SK-N-SH treated with all-trans-retinoic acid at 6 μM for 48 hours (cell line): ENCODE measurements around the gene DRAP1.

Experiments used
- ATAC-seq: fragments of 200-7000 bp; cut with Tn5 transposase; 3 replicates; pipeline ENCODE4 v1.9.1; 2020; ENCODE audit warnings: mild to moderate bottlenecking, moderate library complexity
- ARNTL ChIP-seq: fragments of 450-650 bp; formaldehyde crosslinking; IDR thresholded peaks from 2 replicates; pipeline ENCODE4 v1.5.0; 2020; ENCODE audit warnings: low read depth, mild to moderate bottlenecking, moderate library complexity, borderline replicate concordance
- BACH2 ChIP-seq: fragments of 250-450 bp; sonication (Bioruptor Pico); IDR thresholded peaks from 2 replicates; pipeline ENCODE4 v1.9.0; 2021; ENCODE audit warnings: mild to moderate bottlenecking, borderline replicate concordance
- CSDC2 ChIP-seq: fragments of 250-450 bp; sonication (Bioruptor Pico); IDR thresholded peaks from 2 replicates; pipeline ENCODE4 v1.5.0; 2020; ENCODE audit warnings: mild to moderate bottlenecking, moderate library complexity
- ESRRG ChIP-seq: fragments of 250-450 bp; sonication (Bioruptor Pico); IDR thresholded peaks from 2 replicates; pipeline ENCODE4 v1.6.1; 2021; ENCODE audit warnings: mild to moderate bottlenecking
- GLIS3 ChIP-seq: fragments of 250-450 bp; sonication (Bioruptor Pico); IDR thresholded peaks from 2 replicates; pipeline ENCODE4 v1.5.0; 2020; ENCODE audit warnings: mild to moderate bottlenecking, moderate library complexity
- ISL1 ChIP-seq: fragments of 250-450 bp; sonication (Bioruptor Pico); IDR thresholded peaks from 2 replicates; pipeline ENCODE4 v2.1.2; 2022; ENCODE audit warnings: mild to moderate bottlenecking, moderate library complexity
- OSR1 ChIP-seq: fragments of 250-450 bp; sonication (Bioruptor Pico); IDR thresholded peaks from 2 replicates; pipeline ENCODE4 v1.8.0; 2022; ENCODE audit warnings: moderate library complexity, mild to moderate bottlenecking, inconsistent platforms
- PPARA ChIP-seq: fragments of 250-450 bp; sonication (Bioruptor Pico); IDR thresholded peaks from 2 replicates; pipeline ENCODE4 v1.5.0; 2020; ENCODE audit warnings: mild to moderate bottlenecking, borderline replicate concordance
- RARB ChIP-seq: fragments of 250-450 bp; sonication (Bioruptor Pico); IDR thresholded peaks from 2 replicates; pipeline ENCODE4 v1.8.0; 2021; ENCODE audit warnings: mild to moderate bottlenecking, moderate library complexity
- SNAI2 ChIP-seq: fragments of 250-450 bp; sonication (Bioruptor Pico); IDR thresholded peaks from 2 replicates; pipeline ENCODE4 v1.5.0; 2020; ENCODE audit warnings: mild to moderate bottlenecking, moderate library complexity
- TCF4 ChIP-seq: fragments of 250-450 bp; sonication (Bioruptor Pico); IDR thresholded peaks from 2 replicates; pipeline ENCODE4 v1.8.0; 2021; ENCODE audit warnings: mild to moderate bottlenecking, moderate library complexity, borderline replicate concordance
- TOX ChIP-seq: fragments of 250-450 bp; sonication (Bioruptor Pico); IDR thresholded peaks from 2 replicates; pipeline ENCODE4 v1.8.0; 2021; ENCODE audit warnings: mild to moderate bottlenecking, moderate library complexity, borderline replicate concordance
- ZC3H10 ChIP-seq: fragments of 250-450 bp; sonication (Bioruptor Pico); IDR thresholded peaks from 2 replicates; pipeline ENCODE4 v1.5.1; 2021; ENCODE audit warnings: mild to moderate bottlenecking, moderate library complexity
- ZFP3 ChIP-seq: fragments of 250-450 bp; sonication (Bioruptor Pico); IDR thresholded peaks from 2 replicates; pipeline ENCODE4 v1.5.0; 2020; ENCODE audit warnings: mild to moderate bottlenecking, moderate library complexity
- ZFP30 ChIP-seq: fragments of 450-650 bp; formaldehyde crosslinking; IDR thresholded peaks from 2 replicates; pipeline ENCODE4 v1.5.0; 2022; ENCODE audit warnings: mild to moderate bottlenecking, moderate library complexity
- ZNF565 ChIP-seq: fragments of 450-650 bp; formaldehyde crosslinking; conservative IDR thresholded peaks from 2 replicates; pipeline ENCODE4 v1.5.0; 2020; ENCODE audit warnings: low read depth, mild to moderate bottlenecking, moderate library complexity
- ZNF70 ChIP-seq: fragments of 450-650 bp; formaldehyde crosslinking; IDR thresholded peaks from 2 replicates; pipeline ENCODE4 v1.5.0; 2020; ENCODE audit warnings: mild to moderate bottlenecking, moderate library complexity
- ZNF8 ChIP-seq: fragments of 450-650 bp; formaldehyde crosslinking; IDR thresholded peaks from 2 replicates; pipeline ENCODE4 v1.5.0; 2020; ENCODE audit warnings: mild to moderate bottlenecking, moderate library complexity
- TF ChIP-seq, protein P1 (sequence below): fragments of 250-450 bp; sonication (Bioruptor Pico); IDR thresholded peaks from 2 replicates; pipeline ENCODE4 v1.5.1; 2021; ENCODE audit warnings: mild to moderate bottlenecking, moderate library complexity
- TF ChIP-seq, protein P2 (sequence below): fragments of 250-450 bp; sonication (Bioruptor Pico); IDR thresholded peaks from 2 replicates; pipeline ENCODE4 v1.5.1; 2020; ENCODE audit warnings: low read depth, mild to moderate bottlenecking, moderate library complexity
- TF ChIP-seq, protein P3 (sequence below): fragments of 250-450 bp; sonication (Bioruptor Pico); IDR thresholded peaks from 2 replicates; pipeline ENCODE4 v1.5.0; 2020; ENCODE audit warnings: mild to moderate bottlenecking, moderate library complexity

The DRAP1 gene

DNA sequence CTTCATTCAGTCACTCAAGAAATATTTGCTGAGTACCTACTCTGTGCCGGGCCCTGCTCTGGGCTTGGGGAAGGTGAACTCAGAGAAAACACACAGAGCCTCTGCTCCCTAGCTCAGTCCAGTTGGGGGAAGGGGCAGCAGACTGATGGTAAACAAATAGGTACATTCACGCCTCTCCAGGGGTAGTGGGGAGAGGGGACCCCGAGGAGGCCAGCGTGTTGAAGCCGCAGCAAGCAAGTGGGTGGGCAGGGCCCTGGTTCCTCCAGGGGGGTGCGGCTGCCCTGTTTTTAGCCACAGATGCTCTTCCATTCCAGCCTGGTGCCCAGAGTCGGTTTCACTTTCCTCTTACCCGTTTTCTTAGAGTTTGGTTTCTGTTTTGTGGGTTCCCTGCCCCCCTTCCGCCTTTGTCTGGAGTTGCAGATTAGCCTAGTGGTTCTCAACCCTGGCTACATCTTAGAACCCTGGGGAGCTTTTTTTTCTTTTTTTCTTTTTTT, 8.7 kb downstream of the DRAP1 start:
- TF ChIP-seq, protein P1, sequence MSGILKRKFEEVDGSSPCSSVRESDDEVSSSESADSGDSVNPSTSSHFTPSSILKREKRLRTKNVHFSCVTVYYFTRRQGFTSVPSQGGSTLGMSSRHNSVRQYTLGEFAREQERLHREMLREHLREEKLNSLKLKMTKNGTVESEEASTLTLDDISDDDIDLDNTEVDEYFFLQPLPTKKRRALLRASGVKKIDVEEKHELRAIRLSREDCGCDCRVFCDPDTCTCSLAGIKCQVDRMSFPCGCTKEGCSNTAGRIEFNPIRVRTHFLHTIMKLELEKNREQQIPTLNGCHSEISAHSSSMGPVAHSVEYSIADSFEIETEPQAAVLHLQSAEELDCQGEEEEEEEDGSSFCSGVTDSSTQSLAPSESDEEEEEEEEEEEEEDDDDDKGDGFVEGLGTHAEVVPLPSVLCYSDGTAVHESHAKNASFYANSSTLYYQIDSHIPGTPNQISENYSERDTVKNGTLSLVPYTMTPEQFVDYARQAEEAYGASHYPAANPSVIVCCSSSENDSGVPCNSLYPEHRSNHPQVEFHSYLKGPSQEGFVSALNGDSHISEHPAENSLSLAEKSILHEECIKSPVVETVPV = no peak
- TF ChIP-seq BACH2 = no peak
- TF ChIP-seq ZC3H10 = no peak
- TF ChIP-seq, all 23 proteins: peak for 0
- no peak for ATAC-seq

DNA sequence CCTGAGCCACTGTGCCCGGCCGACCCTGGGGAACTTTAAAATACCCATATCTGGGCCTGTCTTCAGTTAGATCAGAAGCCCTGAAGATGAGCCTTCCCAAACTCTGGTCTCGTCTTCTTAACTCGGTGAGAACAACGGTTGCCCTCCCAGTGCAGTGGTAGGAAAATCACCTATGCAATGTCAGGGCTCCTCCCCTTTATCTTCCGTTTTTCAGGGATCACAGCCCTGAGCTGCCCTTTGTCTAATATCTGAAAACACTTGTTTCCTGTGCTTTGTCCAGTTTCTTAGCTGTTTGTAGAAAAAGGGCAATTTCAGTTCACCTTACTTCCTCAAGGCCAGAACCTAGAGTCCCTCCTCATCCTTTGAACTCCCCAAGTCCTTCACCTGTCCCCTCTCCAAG, 9.4 kb downstream of the DRAP1 start:
- no peak for TF ChIP-seq ZNF8 (CRISPR knock-in tag)
- TF ChIP-seq ISL1 (CRISPR knock-in tag) = no peak
- TF ChIP-seq, protein P1 = no peak
- no peak for TF ChIP-seq OSR1 (CRISPR knock-in tag)
- no peak for ATAC-seq

DNA sequence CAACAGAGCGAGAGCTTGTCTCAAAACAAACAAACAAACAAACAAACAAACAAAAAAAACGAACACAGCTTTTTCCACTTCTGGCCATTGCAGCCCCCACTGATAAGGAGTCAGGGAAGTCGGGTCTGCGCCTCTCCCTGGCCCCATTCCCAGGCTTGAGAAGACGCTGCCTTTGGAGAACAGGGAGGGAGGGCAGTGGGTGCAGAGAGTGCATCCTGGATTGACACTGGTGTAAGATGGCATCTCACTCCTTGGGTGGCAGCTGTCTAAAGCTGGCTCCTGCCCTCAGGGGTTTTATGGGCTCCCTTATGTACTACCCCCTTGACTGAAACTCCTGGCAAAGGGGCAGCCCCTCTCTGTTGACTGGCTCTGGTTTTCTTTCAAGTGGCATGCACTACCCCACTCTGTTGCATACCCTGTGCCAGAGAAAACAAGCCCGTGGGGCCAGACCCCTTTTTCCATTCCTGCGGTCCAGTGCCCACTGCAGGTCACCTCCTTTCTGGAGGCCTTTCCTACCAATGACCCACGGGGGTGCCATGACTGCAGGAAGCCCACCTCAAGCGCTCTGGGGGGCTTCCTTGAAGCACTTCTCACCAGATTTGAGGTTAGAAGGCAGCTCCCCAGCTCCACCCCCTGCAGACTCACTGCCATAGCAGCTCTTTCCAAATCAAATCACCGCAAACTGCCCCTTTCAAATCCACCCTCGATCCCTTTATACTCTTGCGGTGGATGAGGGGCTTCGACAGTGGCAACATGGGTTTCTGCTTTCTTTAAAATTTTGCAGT, 12.7 kb downstream of the DRAP1 start:
- ATAC-seq = peak; percentile 44
- TF ChIP-seq ESRRG (CRISPR knock-in tag) (no peak), ISL1 (CRISPR knock-in tag) (no peak), RARB (CRISPR knock-in tag) (no peak), GLIS3 (CRISPR knock-in tag) (no peak), BACH2 (no peak), ZFP30 (CRISPR knock-in tag) (no peak), PPARA (CRISPR knock-in tag) (no peak), OSR1 (CRISPR knock-in tag) (no peak), ZNF565 (CRISPR knock-in tag) (no peak)

DNA sequence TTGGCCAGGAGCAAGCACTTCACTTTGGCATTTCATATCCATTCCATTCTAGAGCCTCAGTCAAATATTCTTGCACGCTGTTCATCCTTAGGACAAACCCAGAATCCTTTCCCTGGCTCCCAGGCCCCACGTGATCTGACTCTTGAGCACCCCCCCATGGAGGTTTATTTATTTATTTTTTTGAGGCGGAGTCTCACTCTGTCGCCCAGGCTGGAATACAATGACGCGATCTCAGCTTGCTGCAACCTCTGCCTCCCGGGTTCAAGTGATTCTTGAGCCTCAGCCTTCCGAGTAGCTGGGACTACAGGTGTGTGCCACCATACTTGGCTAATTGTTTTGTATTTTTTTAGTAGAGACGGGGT, 13.3 kb downstream of the DRAP1 start:
- TF ChIP-seq SNAI2 (CRISPR knock-in tag) = no peak
- TF ChIP-seq OSR1 (CRISPR knock-in tag) = no peak
- TF ChIP-seq ZNF8 (CRISPR knock-in tag) = no peak
- TF ChIP-seq ZFP30 (CRISPR knock-in tag) = no peak
- no peak for TF ChIP-seq RARB (CRISPR knock-in tag)
- TF ChIP-seq TOX (CRISPR knock-in tag) = no peak
- no peak for TF ChIP-seq ZNF70
- no peak for TF ChIP-seq BACH2
- TF ChIP-seq, protein P1 = no peak
- no peak for TF ChIP-seq PPARA (CRISPR knock-in tag)
- no peak for TF ChIP-seq ARNTL (CRISPR knock-in tag)
- TF ChIP-seq ISL1 (CRISPR knock-in tag) = no peak
- TF ChIP-seq CSDC2 (CRISPR knock-in tag) = no peak
- no peak for TF ChIP-seq TCF4 (CRISPR knock-in tag)
- TF ChIP-seq ZNF565 (CRISPR knock-in tag) = no peak
- no peak for TF ChIP-seq ZFP3 (CRISPR knock-in tag)
- TF ChIP-seq, protein P2, sequence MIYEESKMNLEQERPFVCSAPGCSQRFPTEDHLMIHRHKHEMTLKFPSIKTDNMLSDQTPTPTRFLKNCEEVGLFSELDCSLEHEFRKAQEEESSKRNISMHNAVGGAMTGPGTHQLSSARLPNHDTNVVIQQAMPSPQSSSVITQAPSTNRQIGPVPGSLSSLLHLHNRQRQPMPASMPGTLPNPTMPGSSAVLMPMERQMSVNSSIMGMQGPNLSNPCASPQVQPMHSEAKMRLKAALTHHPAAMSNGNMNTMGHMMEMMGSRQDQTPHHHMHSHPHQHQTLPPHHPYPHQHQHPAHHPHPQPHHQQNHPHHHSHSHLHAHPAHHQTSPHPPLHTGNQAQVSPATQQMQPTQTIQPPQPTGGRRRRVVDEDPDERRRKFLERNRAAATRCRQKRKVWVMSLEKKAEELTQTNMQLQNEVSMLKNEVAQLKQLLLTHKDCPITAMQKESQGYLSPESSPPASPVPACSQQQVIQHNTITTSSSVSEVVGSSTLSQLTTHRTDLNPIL (CRISPR knock-in tag) = no peak
- TF ChIP-seq, all 23 proteins: peak for 0
- peak; percentile 50; the same call in 2 of the 3 replicates for ATAC-seq

DNA sequence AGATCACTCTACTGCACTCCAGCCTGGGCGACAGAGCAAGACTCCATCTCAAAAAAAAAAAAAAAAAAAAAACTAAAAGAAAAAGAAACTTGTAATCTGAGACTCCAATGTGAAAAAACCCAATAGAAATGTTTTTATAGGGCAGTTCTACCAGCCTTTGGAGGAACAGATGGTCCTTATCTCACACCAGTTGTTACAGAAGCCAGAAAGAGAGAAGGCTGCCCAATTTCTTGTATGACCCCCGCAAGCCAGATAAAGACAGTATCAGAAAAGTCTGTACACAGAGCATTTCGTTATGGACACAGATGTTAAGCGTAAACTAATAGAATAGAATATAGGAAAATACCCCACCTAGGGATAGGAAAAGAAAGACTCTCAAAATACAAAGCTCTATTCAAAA, 14.8 kb downstream of the DRAP1 start:
- no peak for ATAC-seq
- TF ChIP-seq, protein P3, sequence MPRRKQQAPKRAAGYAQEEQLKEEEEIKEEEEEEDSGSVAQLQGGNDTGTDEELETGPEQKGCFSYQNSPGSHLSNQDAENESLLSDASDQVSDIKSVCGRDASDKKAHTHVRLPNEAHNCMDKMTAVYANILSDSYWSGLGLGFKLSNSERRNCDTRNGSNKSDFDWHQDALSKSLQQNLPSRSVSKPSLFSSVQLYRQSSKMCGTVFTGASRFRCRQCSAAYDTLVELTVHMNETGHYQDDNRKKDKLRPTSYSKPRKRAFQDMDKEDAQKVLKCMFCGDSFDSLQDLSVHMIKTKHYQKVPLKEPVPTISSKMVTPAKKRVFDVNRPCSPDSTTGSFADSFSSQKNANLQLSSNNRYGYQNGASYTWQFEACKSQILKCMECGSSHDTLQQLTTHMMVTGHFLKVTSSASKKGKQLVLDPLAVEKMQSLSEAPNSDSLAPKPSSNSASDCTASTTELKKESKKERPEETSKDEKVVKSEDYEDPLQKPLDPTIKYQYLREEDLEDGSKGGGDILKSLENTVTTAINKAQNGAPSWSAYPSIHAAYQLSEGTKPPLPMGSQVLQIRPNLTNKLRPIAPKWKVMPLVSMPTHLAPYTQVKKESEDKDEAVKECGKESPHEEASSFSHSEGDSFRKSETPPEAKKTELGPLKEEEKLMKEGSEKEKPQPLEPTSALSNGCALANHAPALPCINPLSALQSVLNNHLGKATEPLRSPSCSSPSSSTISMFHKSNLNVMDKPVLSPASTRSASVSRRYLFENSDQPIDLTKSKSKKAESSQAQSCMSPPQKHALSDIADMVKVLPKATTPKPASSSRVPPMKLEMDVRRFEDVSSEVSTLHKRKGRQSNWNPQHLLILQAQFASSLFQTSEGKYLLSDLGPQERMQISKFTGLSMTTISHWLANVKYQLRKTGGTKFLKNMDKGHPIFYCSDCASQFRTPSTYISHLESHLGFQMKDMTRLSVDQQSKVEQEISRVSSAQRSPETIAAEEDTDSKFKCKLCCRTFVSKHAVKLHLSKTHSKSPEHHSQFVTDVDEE (CRISPR knock-in tag) = no peak
- TF ChIP-seq TCF4 (CRISPR knock-in tag) = 0 out of 2 replicates have a peak, but pooled peaks have one; percentile 32
